ENCODE results near the gene ERBB4. TPM values are rescaled to one million over a fixed set of nuclear protein-coding genes. Genes with fewer than 3 reads are reported as not detected.

Gene ERBB4
- total RNA-seq, 1 experiment from 2014 or later: not detected

DNA sequence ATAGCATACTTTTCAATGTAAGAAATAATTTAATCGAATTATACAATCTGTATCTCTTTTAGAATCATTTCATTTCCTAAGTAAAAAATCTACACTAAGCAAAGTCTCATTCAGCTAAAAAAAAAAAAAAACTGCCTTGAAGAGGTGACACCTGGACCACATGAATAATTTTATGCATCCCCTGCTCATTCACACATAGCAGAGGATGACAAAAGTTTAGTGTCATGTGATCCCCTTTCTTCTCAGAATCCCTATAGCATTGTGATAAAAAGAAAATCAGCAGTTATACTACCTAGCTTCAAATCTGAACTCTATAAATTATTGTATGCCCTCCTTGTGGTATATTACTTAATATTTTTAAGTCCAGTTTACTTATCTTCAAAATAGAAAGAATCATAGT lies 603.8 kb downstream of the ERBB4 start:
- no peak for DNase-seq (ENCODE audit: low spot score)

DNA sequence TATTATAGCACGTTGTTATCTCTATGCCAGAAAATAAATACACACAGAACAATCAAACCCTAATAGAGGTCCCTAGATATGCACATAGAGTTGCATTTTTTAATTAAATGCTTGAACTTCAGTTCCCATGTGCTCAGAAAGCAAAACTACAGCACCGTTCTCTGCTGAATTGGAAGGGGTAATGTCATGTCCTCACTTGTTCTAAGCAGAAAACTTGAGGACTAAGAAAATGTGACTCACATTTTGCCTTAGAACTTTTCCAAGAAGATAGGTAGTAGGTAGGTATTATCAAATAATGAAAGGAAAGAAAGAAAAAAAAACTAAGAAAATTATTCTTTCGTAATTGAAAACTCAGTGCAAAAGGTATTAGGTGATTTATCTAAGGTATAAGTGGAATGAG lies 607.3 kb downstream of the ERBB4 start:
- DNase-seq (ENCODE audit: low spot score): no peak

DNA sequence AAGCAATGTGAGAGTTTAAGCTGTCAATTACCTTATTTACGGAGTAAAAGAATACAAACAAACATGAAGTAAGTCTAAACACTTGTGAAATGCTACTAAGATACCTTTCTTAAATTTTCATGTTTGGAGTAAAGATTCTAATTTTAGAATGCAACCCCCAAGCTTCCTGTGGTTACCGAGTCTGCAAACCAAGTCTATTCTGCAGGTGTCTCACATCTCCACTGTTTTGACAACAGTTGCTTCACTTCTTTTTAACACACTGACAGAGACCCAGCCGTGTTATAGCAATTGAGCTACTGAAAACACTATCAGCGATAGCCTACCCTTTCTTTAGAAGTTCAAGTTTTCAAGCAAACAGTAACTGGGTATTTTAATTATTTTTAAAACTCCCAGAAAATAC lies 608.3 kb downstream of the ERBB4 start:
- DNase-seq (ENCODE audit: low spot score): no peak

DNA sequence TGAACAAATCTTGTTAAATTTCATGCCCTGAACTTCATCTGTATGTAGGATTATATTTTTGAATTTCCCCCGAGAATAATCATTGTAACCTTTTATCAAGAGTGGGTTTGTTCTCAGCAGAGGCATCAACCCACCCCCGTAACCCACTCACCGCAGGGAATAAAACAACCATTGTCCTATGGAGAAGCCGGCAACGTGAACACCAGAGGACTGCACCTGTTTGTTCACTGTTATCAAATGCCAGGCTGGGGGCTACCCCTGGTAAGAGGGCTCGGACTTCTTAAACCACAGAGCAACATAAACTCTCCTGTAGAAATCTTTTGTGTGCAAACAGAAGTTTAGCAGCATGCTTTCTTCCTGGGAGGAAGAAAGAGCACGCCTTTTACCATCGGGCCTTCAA lies 610.4 kb downstream of the ERBB4 start:
- no peak for DNase-seq (ENCODE audit: low spot score)

DNA sequence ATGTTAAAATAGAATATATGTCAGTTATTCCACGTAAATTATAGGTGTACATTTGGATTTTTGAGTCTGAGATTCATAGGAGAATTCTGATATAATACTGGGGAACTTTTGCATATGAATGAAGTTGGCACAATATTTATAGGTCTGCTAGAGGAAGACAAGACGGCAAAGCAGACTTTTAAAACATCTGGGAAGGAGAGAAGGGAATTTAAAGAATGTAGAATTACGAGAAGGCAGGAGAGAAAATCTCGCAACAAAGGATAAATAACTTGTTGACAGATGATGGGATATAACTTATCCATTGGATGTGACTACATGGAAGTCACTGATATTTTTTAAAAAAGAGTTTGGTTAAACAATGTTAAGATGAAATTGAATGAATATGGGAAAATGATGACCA lies 615.6 kb downstream of the ERBB4 start:
- DNase-seq (ENCODE audit: low spot score): no peak

DNA sequence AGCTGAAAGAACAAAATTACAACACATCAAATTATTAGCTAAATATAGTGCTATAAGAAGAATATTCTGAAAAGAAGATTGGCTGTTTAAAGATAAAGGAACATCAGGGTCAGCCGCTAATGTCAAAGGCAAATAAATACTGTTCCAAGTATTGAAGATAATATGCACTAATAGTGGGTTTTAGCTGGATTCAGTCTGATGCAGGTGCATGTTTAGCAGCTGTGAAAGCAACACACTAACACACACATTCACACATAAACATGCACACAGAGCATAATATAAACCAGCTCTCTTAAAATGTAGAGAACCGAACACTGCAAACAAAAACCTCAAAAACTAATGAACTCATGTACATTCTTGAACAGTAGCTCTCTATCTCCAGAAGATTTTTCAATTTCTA lies 634.6 kb downstream of the ERBB4 start:
- no peak for DNase-seq (ENCODE audit: low spot score)

DNA sequence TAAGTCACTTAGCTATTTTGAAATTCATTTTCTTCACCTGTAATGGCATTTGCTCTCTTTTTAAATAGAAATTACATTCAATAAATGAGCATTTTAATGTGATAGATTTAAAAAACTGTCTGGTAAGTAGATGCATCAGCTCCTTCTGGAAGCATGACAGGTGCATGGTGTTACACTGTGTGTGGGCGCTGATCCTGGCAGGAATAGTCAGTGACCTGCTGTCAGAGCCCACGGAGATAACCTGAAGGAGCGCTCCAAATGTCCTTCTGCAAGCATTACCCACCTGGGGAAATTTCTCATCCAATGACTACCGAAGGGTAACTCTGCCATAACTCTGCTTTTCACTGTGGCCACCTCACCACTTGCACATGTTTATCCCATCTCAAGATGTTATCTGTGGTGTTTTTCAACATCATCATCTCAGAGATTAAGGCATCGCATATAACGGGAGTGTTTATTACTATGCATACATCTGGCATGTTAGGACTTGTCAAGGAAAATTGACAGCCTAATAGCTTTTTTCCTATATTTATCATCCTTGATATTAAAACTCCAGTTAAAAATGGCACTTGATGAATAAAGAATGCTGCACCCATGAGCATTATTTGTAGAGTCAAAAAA lies 637.3 kb downstream of the ERBB4 start:
- no peak for DNase-seq (ENCODE audit: low spot score)

DNA sequence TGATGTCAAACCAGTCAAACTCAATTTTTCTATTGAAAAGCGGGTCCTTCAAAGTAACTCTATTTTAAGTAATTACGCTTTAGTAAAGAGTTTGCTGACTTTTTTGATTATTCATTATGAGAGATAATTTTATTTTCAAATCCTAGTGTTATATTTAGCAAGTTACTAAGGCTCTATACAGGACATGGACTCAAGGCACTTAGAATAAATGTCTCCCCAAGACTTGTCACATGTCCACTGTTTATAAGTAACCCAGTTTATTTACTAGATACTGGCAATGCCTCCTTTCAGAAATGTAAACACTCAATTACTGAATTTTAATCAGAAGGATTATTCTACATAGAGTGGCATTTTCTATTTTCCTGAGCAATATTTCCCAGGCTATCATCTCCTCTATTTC lies 638.1 kb downstream of the ERBB4 start:
- DNase-seq (ENCODE audit: low spot score): no peak

DNA sequence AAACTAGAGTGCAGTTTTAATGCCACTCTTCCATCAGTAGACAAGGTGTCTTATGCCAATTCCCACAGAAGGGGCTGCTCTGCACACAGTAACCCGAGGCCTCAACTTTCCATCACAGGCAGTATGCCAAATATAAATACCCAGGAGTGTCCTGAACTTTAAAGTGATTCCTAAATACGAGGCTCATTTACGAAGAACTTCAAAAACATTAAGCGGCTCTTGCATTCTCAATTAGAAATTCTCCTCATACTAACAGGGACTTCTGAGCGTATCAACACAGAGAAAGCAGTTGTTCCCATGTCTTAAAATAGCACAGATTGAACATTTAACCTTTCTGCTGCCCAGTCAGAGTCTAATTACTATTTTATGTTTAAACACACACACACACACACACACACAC lies 638.6 kb downstream of the ERBB4 start:
- no peak for DNase-seq (ENCODE audit: low spot score)

DNA sequence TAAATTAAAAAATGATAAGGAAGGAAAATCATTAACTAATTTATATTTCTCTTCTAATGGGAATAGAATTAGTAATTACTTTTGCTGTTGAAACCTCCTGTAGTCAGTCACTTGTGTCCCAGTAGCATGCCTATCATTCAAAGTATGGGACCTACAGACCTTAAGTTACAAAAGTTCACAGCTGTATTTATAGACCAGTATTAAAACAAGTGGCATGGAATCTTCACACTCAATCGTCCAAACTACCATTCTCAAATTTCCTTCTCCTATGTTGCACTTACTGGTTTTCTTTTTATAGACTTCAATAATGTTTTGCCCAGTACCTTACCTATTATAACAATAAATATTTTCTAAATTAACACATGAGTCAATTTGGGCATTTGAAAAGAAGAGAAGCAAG lies 639.9 kb downstream of the ERBB4 start:
- DNase-seq (ENCODE audit: low spot score): no peak

DNA sequence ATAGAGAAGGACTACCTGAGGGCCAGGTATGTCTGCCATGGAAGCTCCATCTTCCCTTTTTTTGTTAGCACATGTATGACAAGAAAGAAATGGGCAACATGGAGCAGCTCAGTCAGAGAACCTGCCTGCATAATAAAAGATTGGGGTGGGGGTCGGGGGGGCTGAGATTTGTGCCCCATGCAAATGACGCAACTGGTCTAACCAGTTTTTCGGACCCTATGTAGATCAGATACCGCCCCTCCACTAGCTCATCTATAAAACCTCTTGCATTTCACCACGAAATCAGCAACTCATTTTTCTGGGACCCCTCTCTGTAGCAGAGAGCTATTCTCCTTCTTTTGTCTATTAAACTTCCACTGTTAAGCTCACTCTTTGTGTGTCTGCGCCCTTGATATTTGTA lies 657.2 kb downstream of the ERBB4 start:
- DNase-seq (ENCODE audit: low spot score): no peak

DNA sequence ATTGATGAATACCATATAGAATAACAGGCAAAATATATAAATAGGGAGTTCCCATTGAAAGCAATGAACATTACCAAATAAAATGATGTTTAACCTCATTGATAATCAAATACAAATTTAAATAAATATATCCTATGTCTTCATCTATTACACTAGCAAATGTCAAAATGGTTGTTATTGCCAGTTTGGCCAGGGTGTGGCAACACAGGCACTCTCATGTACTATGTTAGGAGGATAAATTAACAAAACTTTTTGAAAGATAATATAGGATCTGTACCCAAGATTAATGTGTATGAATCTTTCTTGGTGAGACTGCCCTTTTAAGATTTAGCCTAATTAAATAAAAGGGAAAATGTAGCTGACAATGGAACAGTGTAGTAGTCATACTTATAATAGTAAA lies 659.3 kb downstream of the ERBB4 start:
- DNase-seq (ENCODE audit: low spot score): no peak

DNA sequence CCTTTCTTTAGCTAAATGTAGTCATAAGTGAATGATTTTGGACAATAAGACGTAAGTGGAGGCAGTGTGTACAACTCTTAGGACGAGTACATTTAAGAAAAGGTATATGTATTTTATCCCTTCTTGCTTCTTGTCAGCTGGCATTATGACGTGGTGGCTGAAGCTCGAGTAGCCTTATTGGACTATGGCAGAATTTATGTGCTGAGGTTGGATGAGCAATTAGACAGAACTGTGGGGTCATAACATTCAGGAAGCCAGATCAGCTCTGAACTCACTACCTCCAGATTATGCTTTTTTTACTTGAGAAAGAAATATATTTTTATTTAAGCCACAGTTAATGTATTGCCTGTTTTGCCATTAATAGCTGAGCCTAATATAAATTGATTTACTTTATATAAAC lies 661.5 kb downstream of the ERBB4 start:
- no peak for DNase-seq (ENCODE audit: low spot score)

DNA sequence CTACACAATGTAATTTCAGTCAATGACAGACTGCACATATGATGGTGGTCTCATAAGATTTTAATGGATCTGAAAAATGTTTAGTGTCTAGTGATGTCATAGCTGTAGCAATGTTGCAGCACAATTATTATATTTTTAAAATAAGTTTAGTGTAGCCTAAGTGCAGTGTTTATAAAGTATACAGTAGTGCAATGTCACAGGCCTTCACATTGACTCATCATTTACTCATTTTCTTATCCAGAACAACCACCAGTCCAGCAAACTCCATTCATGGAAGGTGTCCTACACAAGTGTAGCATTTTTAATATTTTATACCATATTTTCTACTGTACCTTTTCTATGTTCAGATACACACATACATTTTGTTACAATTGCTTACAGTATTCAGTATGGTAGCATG lies 663.1 kb downstream of the ERBB4 start:
- DNase-seq (ENCODE audit: low spot score): no peak

DNA sequence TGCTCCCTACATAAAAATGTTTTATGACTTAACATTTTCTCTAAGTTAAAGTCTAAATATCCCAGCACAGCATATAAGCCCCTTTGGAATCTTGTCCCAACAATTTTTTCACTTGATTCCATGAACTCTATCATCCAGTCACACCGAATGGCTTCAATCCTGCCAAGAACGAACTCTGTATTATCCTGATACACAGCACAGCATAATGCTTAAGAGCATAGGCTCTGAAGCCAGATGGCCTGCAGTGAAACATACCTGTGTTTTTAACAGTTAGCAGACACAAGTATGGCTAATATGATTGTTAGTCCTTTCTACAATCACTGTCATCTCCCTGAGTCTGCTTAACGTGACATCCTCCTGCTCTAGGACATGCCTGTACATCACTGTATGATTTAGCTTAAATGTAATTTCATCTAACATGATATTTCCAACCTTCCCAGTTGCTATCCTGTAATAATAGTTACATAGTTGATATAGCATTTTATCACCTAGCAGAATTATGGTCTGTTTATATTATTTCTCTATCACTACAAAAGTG lies 669.5 kb downstream of the ERBB4 start:
- DNase-seq (ENCODE audit: low spot score): no peak

DNA sequence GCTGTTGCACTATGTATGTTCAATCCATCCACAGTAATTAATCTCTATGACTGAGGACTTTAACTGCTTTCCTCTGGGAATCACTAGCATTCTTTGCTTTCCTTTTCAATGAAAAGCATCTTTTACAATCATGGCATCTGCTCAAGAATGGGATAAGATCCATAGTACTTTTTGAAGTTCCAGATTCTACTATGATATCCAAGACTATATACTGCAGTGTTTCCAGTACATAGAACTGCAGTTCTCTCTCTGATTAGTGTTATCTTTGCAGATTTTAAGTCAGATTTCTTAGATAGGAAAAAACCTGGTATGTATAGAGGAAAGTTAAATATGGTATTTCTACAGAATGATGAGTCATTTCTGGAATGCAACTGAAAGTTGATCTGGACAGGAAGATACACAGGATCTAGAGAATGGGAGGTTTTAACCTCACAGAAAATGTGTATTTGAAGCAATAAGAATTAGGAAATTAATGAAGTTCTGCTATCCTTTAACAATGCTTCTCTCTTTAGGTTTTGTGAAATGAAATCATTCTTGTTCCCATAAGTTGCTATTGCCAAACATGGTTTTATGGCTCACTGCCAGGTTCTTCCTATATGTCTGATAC lies 670.7 kb downstream of the ERBB4 start:
- DNase-seq (ENCODE audit: low spot score): no peak

DNA sequence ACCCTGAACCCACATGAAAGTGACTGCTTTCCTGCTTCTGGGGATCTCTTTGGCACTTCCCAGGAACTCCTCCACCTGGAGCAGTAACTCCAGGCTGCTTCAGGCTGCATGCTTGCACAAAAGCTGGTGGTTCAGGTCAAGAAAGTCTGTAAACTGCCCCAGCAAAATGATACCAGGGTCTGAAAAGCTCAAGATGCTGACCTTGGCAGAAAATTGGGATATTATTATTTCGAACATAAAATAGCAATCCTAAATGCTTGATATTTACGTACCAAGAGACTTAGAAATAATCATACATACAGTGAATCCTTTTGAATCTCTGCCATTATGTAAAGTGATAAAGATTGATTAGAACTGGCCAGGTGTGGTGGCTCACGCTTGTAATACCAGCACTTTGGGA lies 674.3 kb downstream of the ERBB4 start:
- no peak for DNase-seq (ENCODE audit: low spot score)

DNA sequence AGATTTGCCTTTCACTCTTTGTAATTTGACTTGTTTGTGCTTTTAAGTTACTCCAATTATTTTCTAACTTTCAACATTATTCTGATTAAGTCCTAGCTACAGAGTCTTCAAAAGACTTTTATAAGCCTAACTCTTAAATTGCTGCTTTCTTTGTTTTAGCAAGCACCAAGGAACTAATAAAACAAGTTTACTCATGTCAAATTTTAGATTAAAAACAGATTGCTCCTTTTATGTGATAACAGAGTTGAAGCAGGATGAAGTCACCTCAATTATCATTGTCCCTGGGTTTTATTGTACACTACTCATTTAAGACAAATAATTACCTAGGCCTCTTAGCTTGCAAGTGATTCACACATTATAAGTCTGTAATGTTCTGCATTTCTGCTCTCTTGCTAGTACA lies 678.4 kb downstream of the ERBB4 start:
- DNase-seq (ENCODE audit: low spot score): no peak

DNA sequence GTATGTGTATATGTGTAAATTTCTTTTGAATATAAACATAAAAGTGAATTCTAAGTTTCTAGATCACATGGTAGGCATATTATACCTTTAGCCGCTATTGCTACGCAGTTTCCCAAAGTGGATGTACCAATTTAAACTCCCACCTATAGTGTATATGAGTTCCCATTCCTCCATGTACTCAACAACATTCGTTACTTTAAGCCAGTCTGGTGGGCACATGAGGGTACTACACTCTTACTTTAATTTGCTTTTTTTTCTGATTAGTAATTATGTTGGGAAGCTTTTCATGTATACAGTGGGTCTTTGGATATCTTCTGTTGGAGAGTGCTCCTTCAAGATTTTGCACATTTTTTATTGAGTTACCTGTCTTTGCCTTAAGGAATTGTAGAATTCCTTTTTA lies 683.8 kb downstream of the ERBB4 start:
- no peak for DNase-seq (ENCODE audit: low spot score)

DNA sequence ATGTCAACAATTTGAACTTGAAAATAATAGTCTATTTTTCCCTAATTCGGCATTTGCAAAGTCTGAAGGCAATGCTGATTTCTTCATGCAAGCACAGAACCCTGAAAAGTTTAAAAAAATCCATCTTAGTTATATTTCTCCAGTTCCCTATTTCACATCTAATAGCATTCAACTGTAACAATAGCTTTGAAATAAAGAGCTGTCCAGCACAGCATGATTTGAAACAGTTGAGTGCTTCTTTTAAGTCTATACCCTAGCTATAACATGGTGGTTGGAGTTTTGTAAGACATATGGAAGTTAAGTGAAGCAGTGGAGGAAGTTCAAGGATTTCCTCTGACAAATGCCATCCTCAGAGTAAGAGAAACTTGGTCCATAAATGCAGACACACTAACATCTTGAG lies 691.9 kb downstream of the ERBB4 start:
- no peak for DNase-seq (ENCODE audit: low spot score)

DNA sequence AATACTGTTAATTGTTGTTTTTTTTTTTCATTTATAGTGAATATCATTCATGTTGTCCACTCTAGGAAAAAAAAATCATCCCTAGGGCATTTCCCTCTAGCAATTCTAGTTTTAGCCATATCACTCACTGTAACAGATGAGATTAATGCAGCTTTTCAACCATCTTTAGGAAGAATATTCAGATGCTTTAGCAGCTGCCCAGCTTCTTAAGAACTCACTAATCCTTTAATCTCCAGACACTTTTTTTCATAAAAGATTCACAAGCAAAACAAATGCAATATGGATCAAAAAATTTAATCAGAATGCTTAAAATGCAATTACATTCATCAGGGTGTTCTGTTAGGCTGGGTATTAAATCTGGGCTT lies 692.6 kb downstream of the ERBB4 start:
- no peak for DNase-seq (ENCODE audit: low spot score)

DNA sequence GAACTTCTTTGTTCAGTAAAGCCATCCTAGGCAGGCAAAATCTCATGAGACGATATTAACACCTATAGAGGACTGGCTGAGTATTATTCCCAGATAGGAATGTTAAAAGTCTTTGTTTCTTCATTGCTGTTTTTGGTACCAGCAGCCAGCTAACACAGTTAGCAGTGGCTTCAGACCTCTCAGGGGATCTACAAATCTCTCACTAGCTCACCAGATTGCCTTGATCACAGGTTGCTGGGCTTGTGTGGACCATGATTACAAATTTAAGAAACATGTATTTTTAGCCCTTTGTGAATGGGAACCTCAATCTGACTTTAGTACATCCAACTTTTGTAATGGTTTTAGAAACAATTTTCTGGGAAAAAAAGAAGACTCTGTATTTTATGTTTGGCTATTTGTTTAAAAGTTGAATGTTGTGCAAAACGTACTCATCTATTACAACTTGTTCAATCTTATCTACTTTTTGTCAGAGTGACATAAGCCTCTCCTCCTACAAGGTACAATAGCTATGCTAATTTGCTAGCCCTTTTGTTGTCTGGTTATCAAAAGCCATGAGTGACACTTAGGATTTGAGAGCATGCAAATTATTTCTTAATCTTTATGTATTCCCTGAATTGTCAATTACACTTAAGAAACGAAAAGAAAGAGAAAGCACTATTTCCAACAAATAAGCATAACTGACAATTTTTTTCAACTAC lies 693.1 kb downstream of the ERBB4 start:
- DNase-seq (ENCODE audit: low spot score): no peak

DNA sequence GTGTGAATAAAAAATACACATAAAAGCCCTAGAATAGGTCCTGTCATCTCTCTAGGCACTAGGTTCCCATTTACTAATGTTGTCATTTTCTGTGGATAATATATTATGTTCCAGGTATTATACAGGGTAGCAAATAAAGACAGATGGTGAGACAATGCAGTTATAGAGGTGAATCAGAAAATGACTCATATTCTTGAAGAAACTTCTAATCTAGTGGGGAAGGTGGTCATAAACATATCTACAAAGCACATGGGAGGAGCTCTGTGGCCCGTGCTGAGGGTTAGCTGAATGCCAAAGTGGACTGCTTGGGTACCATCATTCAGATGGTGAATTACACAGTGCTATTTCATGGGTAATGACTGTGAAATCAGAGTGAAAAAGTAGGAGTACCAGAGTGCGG lies 700.9 kb downstream of the ERBB4 start:
- no peak for DNase-seq (ENCODE audit: low spot score)
